ENCODE data around the gene USP8.

- TF ChIP-seq CTCF (conservative IDR thresholded peaks at IDR 0.05; ENCODE audit: low read depth, low read length), result no peak
- no peak for TF ChIP-seq RAD21 (IDR thresholded peaks at IDR 0.05; ENCODE audit: low read length)
- TF ChIP-seq FOS (IDR thresholded peaks at IDR 0.05; ENCODE audit: low read depth, low read length), result no peak
- no peak for TF ChIP-seq NFE2L2 (IDR thresholded peaks at IDR 0.05; ENCODE audit: low read depth, low read length)
- TF ChIP-seq POLR2A (IDR thresholded peaks at IDR 0.05; ENCODE audit: low read depth, low read length), result no peak
Measured at GRCh38 chr15:50415752-50416404, 8.3 kb upstream of the USP8 start.
